ENCODE measurements around the gene LCN1.
"Not testable (repeated sequence)": the region's sequence is repeated elsewhere in the genome, so short reads cannot be mapped to it uniquely, and the experiment has no call there.

Gene LCN1

GRCh38 chr9:135522137-135522877 is 1.1 kb downstream of the LCN1 start:
- no peak for DNase-seq

- DNase-seq, result no peak
These were observed 1.7 kb downstream of the LCN1 start for GRCh38 chr9:135522931-135523330.

- DNase-seq, result no peak
These were observed 2.4 kb downstream of the LCN1 start for GRCh38 chr9:135523521-135524129.

- DNase-seq, result no peak
These were observed 3.1 kb downstream of the LCN1 start for GRCh38 chr9:135524130-135524861.

- DNase-seq, result no peak
These were observed 4.2 kb downstream of the LCN1 start for GRCh38 chr9:135525241-135526088.

- DNase-seq, result no peak
These were observed 5.0 kb downstream of the LCN1 start for GRCh38 chr9:135526089-135526729.

GRCh38 chr9:135526730-135527571 is 5.7 kb downstream of the LCN1 start:
- no peak for DNase-seq

GRCh38 chr9:135528842-135529435 is 7.7 kb downstream of the LCN1 start:
- DNase-seq, result not testable (repeated sequence)

GRCh38 chr9:135530146-135530545 is 8.9 kb downstream of the LCN1 start:
- no peak for DNase-seq

- DNase-seq, result no peak
These were observed 9.9 kb downstream of the LCN1 start for GRCh38 chr9:135531096-135531495.

- peak in 1 of 58 donors; percentile 6 for DNase-seq
These were observed 11.9 kb downstream of the LCN1 start for GRCh38 chr9:135533113-135533512.

GRCh38 chr9:135533674-135534073 is 12.4 kb downstream of the LCN1 start:
- no peak for DNase-seq

- DNase-seq, result not testable (repeated sequence)
These were observed 13.0 kb downstream of the LCN1 start for GRCh38 chr9:135534192-135534711.

- not testable (repeated sequence) for DNase-seq
These were observed 13.6 kb downstream of the LCN1 start for GRCh38 chr9:135534826-135535225.

- not testable (repeated sequence) for DNase-seq
These were observed 14.4 kb downstream of the LCN1 start for GRCh38 chr9:135535631-135536030.

GRCh38 chr9:135536216-135536615 is 15.0 kb downstream of the LCN1 start:
- no peak for DNase-seq

GRCh38 chr9:135543262-135543894 is 22.1 kb downstream of the LCN1 start:
- DNase-seq, result not testable (repeated sequence)

- no peak for DNase-seq
These were observed 23.9 kb downstream of the LCN1 start for GRCh38 chr9:135544981-135545635.
